Upper lobe of left lung (tissue), 6 donors: ENCODE data around the gene ADCYAP1R1. TPM values are rescaled to one million over a fixed set of nuclear protein-coding genes. Genes with fewer than 3 reads are reported as not detected.

Experiments
- ATAC-seq, 2 donors: fragments of 200-7000 bp; cut with Tn5 transposase; one replicate each; pipeline ENCODE4 v1.9.1; 2022; ENCODE audit warnings: mild to moderate bottlenecking in 2 of 2, moderate library complexity in 2 of 2; ENCODE audit not compliant: low FRiP score in 2 of 2
- DNase-seq, 2 donors: peaks; one replicate each; pipeline ENCODE4 v3.0.0-alpha.2; 2019 to 2020
- H3K27ac ChIP-seq, 4 donors: fragments of 200-600 bp; sonication (generic); one replicate each; pipeline ENCODE4 v1.5.1; 2016 to 2019
- H3K27me3 ChIP-seq, 4 donors: fragments of 200-600 bp; sonication (generic); one replicate each; pipeline ENCODE4 v1.5.1; 2017 to 2019
- H3K36me3 ChIP-seq, 4 donors: fragments of 200-600 bp; sonication (generic); one replicate each; pipeline ENCODE4 v1.5.1; 2016 to 2019
- H3K4me1 ChIP-seq, 4 donors: fragments of 200-600 bp; sonication (generic); one replicate each; pipeline ENCODE4 v1.5.1; 2018 to 2019
- H3K4me3 ChIP-seq, 4 donors: fragments of 200-600 bp; sonication (generic); one replicate each; pipeline ENCODE4 v1.5.1; 2017 to 2019; ENCODE audit warnings: mild to moderate bottlenecking in 2 of 4, moderate library complexity in 1 of 4
- H3K9me3 ChIP-seq, 4 donors: fragments of 200-600 bp; sonication (generic); one replicate each; pipeline ENCODE4 v1.5.1; 2018 to 2019
- CTCF ChIP-seq, 6 experiments: fragments of 450-650 bp in 4 of 6; fragments of 200-600 bp in 2 of 6; sonication (generic) in 2 of 6; IDR thresholded peaks; one replicate each; pipeline ENCODE4 v1.5.1; 2016 to 2019; ENCODE audit warnings: antibody characterized with exemption in 6 of 6
- EP300 ChIP-seq, 4 donors: sonication (generic); formaldehyde crosslinking; IDR thresholded peaks; one replicate each; pipeline ENCODE4 v1.5.1; 2017; ENCODE audit warnings: antibody characterized with exemption in 4 of 4, control low read depth in 2 of 4
- POLR2A ChIP-seq, 4 donors: fragments of 450-650 bp; IDR thresholded peaks; one replicate each; pipeline ENCODE4 v1.5.1; 2016 to 2017; ENCODE audit warnings: antibody characterized with exemption in 4 of 4, mild to moderate bottlenecking in 2 of 4
- POLR2AphosphoS5 ChIP-seq, 2 donors: sonication (generic); formaldehyde crosslinking; IDR thresholded peaks; one replicate each; pipeline ENCODE4 v1.5.1; 2017; ENCODE audit warnings: antibody characterized with exemption in 2 of 2
- WGBS, 2 donors: methylation state at CpG; one replicate each; pipeline ENCODE4 v1.1.5; 2017 to 2018; 5-methylcytosine and 5-hydroxymethylcytosine counted together
- total RNA-seq, 6 donors: library from RNA; depleted of rRNA in 4 of 6; stranded (reverse); fragments of >200 nt in 4 of 6; gene quantifications; one replicate each; pipeline versions ENCODE4 v1.1.0 to v1.2.1, GENCODE V29; 2016 to 2021
- donor health status: DM: no; HTN: no; CAD: no; lungs with moderate emphysema.
- donor health status: DM: no; HTN: yes; CAD: no; lungs with severe emphysema.

ADCYAP1R1 gene
- 1 to 10 TPM in 1 of 6 donors, under 1 TPM in 5; under 0.01 to 1.3 (median 0.13) TPM for total RNA-seq

GRCh38 chr7:31051598-31052486 is at the start of gene ADCYAP1R1:
Gene ADCYAP1R1, plus strand, starts transcription at chr7:31052308. Its CDS starts 10,957 bp downstream, at chr7:31063265.
- ATAC-seq (no peak), DNase-seq (peak in 1 of 2 donors; percentile 85)
- Histone ChIP-seq H3K9me3 (no peaks in the 10 kb centered on the region), H3K27ac (no peak within 1 kb of the TSS), H3K27me3 (peaks cover 0 to 23% (median 8%) of the 10 kb centered on the region in 4 donors), H3K36me3 (no peaks in the 10 kb centered on the region), H3K4me1 (peaks cover 4 to 13% (median 7%) of the 10 kb centered on the region in 4 donors), H3K4me3 (peak within 1 kb of the TSS in 3 of 4 donors; percentile 27 to 36 (median 34))
- WGBS, 2 donors, result 19 to 51% methylated on average over 5 to 12 of the region's 56 CpGs
- TF ChIP-seq POLR2A (IDR thresholded peaks at IDR 0.05), result no peak
- TF ChIP-seq POLR2AphosphoS5 (IDR thresholded peaks at IDR 0.05), result no peak
- peak in 1 of 6 experiments; percentile 19 for TF ChIP-seq CTCF (IDR thresholded peaks at IDR 0.05)
- TF ChIP-seq EP300 (IDR thresholded peaks at IDR 0.05), result no peak

- no peak for ATAC-seq
- no peak for DNase-seq
- Histone ChIP-seq H3K9me3 (no peaks in the 10 kb centered on the region), H3K4me3 (no peak overlapping the region), H3K27me3 (no peaks in the 10 kb centered on the region), H3K4me1 (no peaks in the 10 kb centered on the region), H3K27ac (no peak overlapping the region), H3K36me3 (no peaks in the 10 kb centered on the region)
- WGBS, 2 donors, result 87 to 97% methylated on average over 2 of the region's 2 CpGs
- TF ChIP-seq POLR2A (IDR thresholded peaks at IDR 0.05) (no peak), EP300 (IDR thresholded peaks at IDR 0.05) (no peak), CTCF (IDR thresholded peaks at IDR 0.05) (no peak), POLR2AphosphoS5 (IDR thresholded peaks at IDR 0.05) (no peak)
Measured at GRCh38 chr7:31003097-31003496, 49.0 kb upstream of the ADCYAP1R1 start.

GRCh38 chr7:31003721-31004120 is 48.4 kb upstream of the ADCYAP1R1 start:
- Histone ChIP-seq H3K27me3 (no peaks in the 10 kb centered on the region), H3K36me3 (no peaks in the 10 kb centered on the region), H3K4me1 (no peaks in the 10 kb centered on the region), H3K27ac (no peak overlapping the region), H3K4me3 (no peak overlapping the region), H3K9me3 (no peaks in the 10 kb centered on the region)
- 90 to 95% methylated on average over 6 of the region's 6 CpGs for WGBS, 2 donors
- no peak for DNase-seq
- TF ChIP-seq EP300 (IDR thresholded peaks at IDR 0.05) (no peak), POLR2A (IDR thresholded peaks at IDR 0.05) (no peak), POLR2AphosphoS5 (IDR thresholded peaks at IDR 0.05) (no peak), CTCF (IDR thresholded peaks at IDR 0.05) (no peak)
- ATAC-seq, result no peak

DNA sequence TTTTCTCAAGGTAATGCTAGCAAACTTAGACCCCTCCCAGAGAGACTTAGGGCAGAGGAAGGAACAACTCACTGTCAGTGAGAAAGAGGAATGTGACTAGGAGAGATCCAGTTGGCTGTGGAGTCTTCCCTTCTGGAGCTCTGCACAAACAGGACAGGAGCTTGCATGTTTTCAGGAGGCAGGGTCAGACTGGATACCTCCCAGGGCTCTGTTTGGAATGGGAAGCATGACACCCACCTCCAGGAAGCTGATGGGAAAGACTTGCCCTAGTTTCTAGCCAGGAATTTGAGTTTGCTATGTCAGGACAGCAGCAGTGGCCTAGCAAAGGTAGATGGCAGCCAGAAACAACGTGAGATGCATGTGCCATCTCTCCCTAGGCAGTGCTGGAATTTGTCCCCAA is 47.7 kb upstream of the ADCYAP1R1 start:
- WGBS, 2 donors, result 64 to 86% methylated on average over 1 of the region's 1 CpG
- no peak for ATAC-seq

More for the DNA sequence above, 47.7 kb upstream of the ADCYAP1R1 start:
- Histone ChIP-seq H3K27ac (no peak overlapping the region), H3K4me3 (no peak overlapping the region), H3K36me3 (no peaks in the 10 kb centered on the region), H3K9me3 (no peaks in the 10 kb centered on the region), H3K27me3 (no peaks in the 10 kb centered on the region), H3K4me1 (no peaks in the 10 kb centered on the region)
- DNase-seq, result no peak
- TF ChIP-seq POLR2AphosphoS5 (IDR thresholded peaks at IDR 0.05), result no peak
- no peak for TF ChIP-seq POLR2A (IDR thresholded peaks at IDR 0.05)
- no peak for TF ChIP-seq CTCF (IDR thresholded peaks at IDR 0.05)
- TF ChIP-seq EP300 (IDR thresholded peaks at IDR 0.05), result no peak
